IMR-90 (cell line): ENCODE results near the gene LARP1B. TPM values are rescaled to one million over a fixed set of nuclear protein-coding genes. Genes with fewer than 3 reads are reported as not detected.

Experiments used
- ATAC-seq: fragments of 200-7000 bp; cut with Tn5 transposase; 2 replicates; pipeline ENCODE4 v1.9.1; 2020; ENCODE audit warnings: low read depth, mild to moderate bottlenecking, moderate library complexity
- BruUV-seq: library from RNA; stranded (reverse); fragments of 400-500 nt; replicated peaks from 2 replicates; lab custom pipeline; 2021; lab: Mats Ljungman, UMichigan
- CTCF ChIA-PET: fragments of 300-600 bp; formaldehyde crosslinking; extraction: SDS; loops from one replicate; lab custom pipeline; 2021; ENCODE audit warnings: antibody characterized with exemption; lab: Yijun Ruan, JAX
- POLR2A ChIA-PET: fragments of 300-600 bp; sonication (Branson Sonifier 250); formaldehyde crosslinking; loops from one replicate; lab custom pipeline; 2022; ENCODE audit warnings: antibody characterized with exemption; ENCODE audit not compliant: unreplicated experiment; lab: Charles Lee
- DNase-seq: peaks from one replicate; pipeline ENCODE4 v3.0.0; 2013
- H2AFZ ChIP-seq: replicated peaks from 2 replicates; pipeline ENCODE3; 2013; ENCODE audit warnings: low read length, mild to moderate bottlenecking; ENCODE audit not compliant: poor library complexity
- H2AK5ac ChIP-seq: 2 replicates; pipeline ENCODE4 v1.6.1; 2013; ENCODE audit warnings: low read depth, low read length, inconsistent platforms
- H2AK9ac ChIP-seq: replicated peaks from 2 replicates; pipeline ENCODE3; 2013; ENCODE audit warnings: mild to moderate bottlenecking, low read depth, low read length, moderate library complexity; ENCODE audit not compliant: poor library complexity
- H2BK120ac ChIP-seq: 2 replicates; pipeline ENCODE4 v1.6.1; 2013; ENCODE audit warnings: low read depth, low read length, inconsistent platforms
- H2BK15ac ChIP-seq: 3 replicates; pipeline ENCODE4 v1.6.1; 2013; ENCODE audit warnings: low read depth, low read length, inconsistent platforms
- H2BK20ac ChIP-seq: 2 replicates; pipeline ENCODE4 v1.6.1; 2013; ENCODE audit warnings: low read depth, mild to moderate bottlenecking, inconsistent platforms, low read length, moderate library complexity
- H2BK5ac ChIP-seq: 2 replicates; pipeline ENCODE4 v1.6.1; 2013; ENCODE audit warnings: mild to moderate bottlenecking, low read depth, low read length, inconsistent platforms; ENCODE audit not compliant: poor library complexity, severe bottlenecking
- H3K14ac ChIP-seq: replicated peaks from 2 replicates; pipeline ENCODE4 v1.6.1; 2013; ENCODE audit warnings: low read depth, low read length, inconsistent platforms
- H3K18ac ChIP-seq: 2 replicates; pipeline ENCODE4 v1.6.1; 2013; ENCODE audit warnings: low read depth, low read length, control low read depth
- H3K23ac ChIP-seq: 2 replicates; pipeline ENCODE4 v1.6.1; 2013; ENCODE audit warnings: low read depth, low read length, inconsistent platforms
- H3K27ac ChIP-seq: 2 replicates; pipeline ENCODE4 v1.5.1; 2013; ENCODE audit warnings: mild to moderate bottlenecking, control low read depth, low read length; ENCODE audit not compliant: insufficient read depth
- H3K27me3 ChIP-seq: 2 replicates; pipeline ENCODE4 v1.6.1; 2013; ENCODE audit warnings: low read length; ENCODE audit not compliant: control insufficient read depth, insufficient read depth
- H3K36me3 ChIP-seq: 2 replicates; pipeline ENCODE4 v1.6.1; 2013; ENCODE audit warnings: low read length, mixed read lengths; ENCODE audit not compliant: control insufficient read depth, insufficient read depth
- H3K4ac ChIP-seq: 2 replicates; pipeline ENCODE4 v1.6.1; 2013; ENCODE audit warnings: low read depth, low read length, inconsistent platforms
- H3K4me1 ChIP-seq: 2 replicates; pipeline ENCODE4 v1.6.1; 2013; ENCODE audit warnings: low read length, mixed read lengths; ENCODE audit not compliant: control insufficient read depth, insufficient read depth
- H3K4me2 ChIP-seq: 2 replicates; pipeline ENCODE4 v1.6.1; 2013; ENCODE audit warnings: low read depth, mild to moderate bottlenecking, control low read depth, low read length, moderate library complexity
- H3K4me3 ChIP-seq: 2 replicates; pipeline ENCODE4 v1.5.1; 2013; ENCODE audit warnings: low read depth, mild to moderate bottlenecking, control low read depth, low read length, moderate library complexity; ENCODE audit not compliant: insufficient read depth
- H3K56ac ChIP-seq: 2 replicates; pipeline ENCODE4 v1.6.1; 2013; ENCODE audit warnings: low read length, inconsistent platforms; ENCODE audit not compliant: insufficient read depth; ENCODE audit errors: extremely low read depth
- H3K79me1 ChIP-seq, 2 experiments: 2 replicates each; pipeline ENCODE4 v1.6.1; 2013; ENCODE audit warnings: low read length in 2 of 2, inconsistent platforms in 1 of 2, low read depth in 1 of 2
- H3K9ac ChIP-seq: 2 replicates; pipeline ENCODE4 v1.6.1; 2013; ENCODE audit warnings: low read depth, low read length, control low read depth
- H3K9me1 ChIP-seq: 2 replicates; pipeline ENCODE4 v1.6.1; 2013; ENCODE audit warnings: low read length, inconsistent platforms; ENCODE audit not compliant: insufficient read depth
- H3K9me3 ChIP-seq: 2 replicates; pipeline ENCODE4 v1.6.1; 2013; ENCODE audit warnings: low read length; ENCODE audit not compliant: control insufficient read depth, insufficient read depth
- H4K20me1 ChIP-seq: 2 replicates; pipeline ENCODE4 v1.6.1; 2013; ENCODE audit warnings: low read length, inconsistent platforms; ENCODE audit not compliant: insufficient read depth
- H4K5ac ChIP-seq: 2 replicates; pipeline ENCODE4 v1.6.1; 2013; ENCODE audit warnings: mild to moderate bottlenecking, low read depth, low read length, control low read depth
- H4K8ac ChIP-seq, 2 experiments: 2 replicates each; pipeline ENCODE4 v1.6.1; 2013; ENCODE audit warnings: low read depth in 2 of 2, low read length in 2 of 2, control low read depth in 1 of 2, inconsistent platforms in 1 of 2
- H4K91ac ChIP-seq: 2 replicates; pipeline ENCODE4 v1.6.1; 2013; ENCODE audit warnings: low read depth, low read length, inconsistent platforms; ENCODE audit not compliant: insufficient read depth
- BHLHE40 ChIP-seq: fragments of 150-350 bp; IDR thresholded peaks from 2 replicates; pipeline ENCODE4 v1.6.1; 2016; ENCODE audit warnings: mild to moderate bottlenecking, low read depth, low read length
- CEBPB ChIP-seq: IDR thresholded peaks from 2 replicates; pipeline ENCODE4 v1.6.1; 2012; ENCODE audit warnings: low read depth, low read length, improper control_type of control experiment
- CHD1 ChIP-seq: IDR thresholded peaks from 2 replicates; pipeline ENCODE4 v1.6.1; 2012; ENCODE audit warnings: low read depth, low read length, improper control_type of control experiment
- FOS ChIP-seq: fragments of 150-350 bp; IDR thresholded peaks from 2 replicates; pipeline ENCODE4 v1.6.1; 2016; ENCODE audit warnings: low read depth, low read length
- MAFK ChIP-seq: IDR thresholded peaks from 2 replicates; pipeline ENCODE4 v1.6.1; 2012; ENCODE audit warnings: low read depth, low read length, improper control_type of control experiment
- MAZ ChIP-seq: IDR thresholded peaks from 2 replicates; pipeline ENCODE4 v1.6.1; 2012; ENCODE audit warnings: low read depth, mild to moderate bottlenecking, low read length, improper control_type of control experiment, moderate library complexity, borderline replicate concordance
- MXI1 ChIP-seq: IDR thresholded peaks from 2 replicates; pipeline ENCODE4 v1.6.1; 2012; ENCODE audit warnings: low read depth, mild to moderate bottlenecking, low read length, moderate library complexity, borderline replicate concordance
- NFE2L2 ChIP-seq: fragments of 150-350 bp; IDR thresholded peaks from 2 replicates; pipeline ENCODE4 v1.6.1; 2016; ENCODE audit warnings: low read depth, mild to moderate bottlenecking, low read length
- POLR2A ChIP-seq: IDR thresholded peaks from 2 replicates; pipeline ENCODE4 v1.6.1; 2012; ENCODE audit warnings: mild to moderate bottlenecking, low read depth, low read length
- RAD21 ChIP-seq: IDR thresholded peaks from 2 replicates; pipeline ENCODE4 v1.6.1; 2012; ENCODE audit warnings: low read length, improper control_type of control experiment
- RCOR1 ChIP-seq: IDR thresholded peaks from 2 replicates; pipeline ENCODE4 v1.6.1; 2012; ENCODE audit warnings: mild to moderate bottlenecking, low read length, improper control_type of control experiment; ENCODE audit not compliant: insufficient replicate concordance
- RFX5 ChIP-seq: IDR thresholded peaks from 2 replicates; pipeline ENCODE4 v1.8.0; 2012; ENCODE audit warnings: low read depth, mild to moderate bottlenecking, low read length, moderate library complexity
- SMC3 ChIP-seq: fragments of 150-350 bp; IDR thresholded peaks from 2 replicates; pipeline ENCODE4 v1.6.1; 2016; ENCODE audit warnings: low read depth, mild to moderate bottlenecking, antibody characterized with exemption, low read length, moderate library complexity
- dilution Hi-C: fragments of 300-500 bp; cut with HindIII; formaldehyde crosslinking; loops from one replicate; pipeline ENCODE4 v1.14.3; 2018; ENCODE audit warnings: low sequenced_read_pairs; ENCODE audit not compliant: unreplicated experiment
- in situ Hi-C: fragments of 300-500 bp; cut with MboI; formaldehyde crosslinking; loops from 3 replicates; pipeline ENCODE4 v1.14.3; 2019; ENCODE audit warnings: low sequenced_read_pairs, inconsistent platforms, mixed read lengths
- intact Hi-C: fragments of 100-400 bp; cut with micrococcal nuclease; formaldehyde crosslinking; loops from 2 replicates; pipeline ENCODE4 v1.10.0; 2022
- polyA plus RNA-seq, 3 experiments: library from polyadenylated mRNA; depleted of rRNA; stranded (reverse); fragments of >200 nt; gene quantifications; 2 replicates each; pipeline ENCODE4 v1.2.3, GENCODE V29; 2012; ENCODE audit warnings: low replicate concordance in 1 of 3
- total RNA-seq: library from RNA; depleted of rRNA; stranded (reverse); fragments of >200 nt; gene quantifications from 2 replicates; pipeline ENCODE4 v1.2.3, GENCODE V29; 2012
- TF ChIP-seq, protein P1 (sequence below): fragments of 150-350 bp; IDR thresholded peaks from 2 replicates; pipeline ENCODE4 v1.6.1; 2016; ENCODE audit warnings: low read depth, mild to moderate bottlenecking, low read length, moderate library complexity, borderline replicate concordance
- TF ChIP-seq, protein P2 (sequence below): fragments of 150-350 bp; IDR thresholded peaks from 2 replicates; pipeline ENCODE4 v1.6.1; 2017; ENCODE audit warnings: mild to moderate bottlenecking, antibody characterized with exemption, low read length, low read depth
- TF ChIP-seq, protein P3 (sequence below): conservative IDR thresholded peaks from 2 replicates; pipeline ENCODE4 v1.5.1; 2012; ENCODE audit warnings: mild to moderate bottlenecking, low read depth, low read length, improper control_type of control experiment

Gene LARP1B
- total and polyA plus RNA-seq, 2 of the 4 experiments (the other 2 are of a cell fraction), result 8.8 to 11.1 TPM

DNA sequence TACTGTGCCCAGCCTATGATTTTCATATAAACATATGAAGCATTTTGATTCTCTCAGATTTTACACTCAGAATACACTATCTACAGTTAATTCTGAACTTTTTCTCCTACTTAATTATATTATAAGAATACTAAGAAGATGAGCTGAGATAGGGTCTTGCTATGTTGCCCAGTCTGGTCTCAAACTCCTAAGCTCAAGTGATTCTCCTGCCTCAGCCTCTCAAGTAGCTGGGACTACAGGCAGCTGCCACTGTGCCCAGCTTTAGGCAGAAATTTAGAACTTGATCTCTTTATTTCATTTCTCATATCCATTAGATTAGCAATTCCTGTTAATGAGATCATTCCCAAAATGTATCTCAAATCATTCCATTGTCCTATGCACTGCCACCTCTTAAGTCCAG lies 4.7 kb upstream of the LARP1B start:
- no peak overlapping the region for H2BK5ac ChIP-seq
- no peaks in the 10 kb centered on the region for H3K27me3 ChIP-seq
- H3K79me1 ChIP-seq, result no peaks in the 10 kb centered on the region
- no peak overlapping the region for H3K4me3 ChIP-seq
- BruUV-seq, result no TSS peak
- no peak overlapping the region for H2BK15ac ChIP-seq
- ATAC-seq (no peak), DNase-seq (no peak)
- H3K14ac ChIP-seq, result no peak overlapping the region
- H3K56ac ChIP-seq, result no peak overlapping the region
- no peak overlapping the region for H3K27ac ChIP-seq
- in situ Hi-C loops (no loop called here), intact Hi-C loops (no loop called here), dilution Hi-C loops (no loop called here)
- no peaks in the 10 kb centered on the region for H3K9me3 ChIP-seq
- no peaks in the 10 kb centered on the region for H3K9me1 ChIP-seq
- no peak overlapping the region for H3K18ac ChIP-seq
- no peak overlapping the region for H2BK20ac ChIP-seq
- TF ChIP-seq, protein P1, sequence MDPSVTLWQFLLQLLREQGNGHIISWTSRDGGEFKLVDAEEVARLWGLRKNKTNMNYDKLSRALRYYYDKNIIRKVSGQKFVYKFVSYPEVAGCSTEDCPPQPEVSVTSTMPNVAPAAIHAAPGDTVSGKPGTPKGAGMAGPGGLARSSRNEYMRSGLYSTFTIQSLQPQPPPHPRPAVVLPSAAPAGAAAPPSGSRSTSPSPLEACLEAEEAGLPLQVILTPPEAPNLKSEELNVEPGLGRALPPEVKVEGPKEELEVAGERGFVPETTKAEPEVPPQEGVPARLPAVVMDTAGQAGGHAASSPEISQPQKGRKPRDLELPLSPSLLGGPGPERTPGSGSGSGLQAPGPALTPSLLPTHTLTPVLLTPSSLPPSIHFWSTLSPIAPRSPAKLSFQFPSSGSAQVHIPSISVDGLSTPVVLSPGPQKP, result no peak
- TF ChIP-seq RCOR1 (no peak), MAZ (no peak), POLR2A (no peak), NFE2L2 (no peak), FOS (no peak), CHD1 (no peak), CEBPB (no peak), BHLHE40 (no peak), SMC3 (no peak), MAFK (no peak), RAD21 (no peak), MXI1 (no peak), RFX5 (no peak)
- TF ChIP-seq, protein P2, sequence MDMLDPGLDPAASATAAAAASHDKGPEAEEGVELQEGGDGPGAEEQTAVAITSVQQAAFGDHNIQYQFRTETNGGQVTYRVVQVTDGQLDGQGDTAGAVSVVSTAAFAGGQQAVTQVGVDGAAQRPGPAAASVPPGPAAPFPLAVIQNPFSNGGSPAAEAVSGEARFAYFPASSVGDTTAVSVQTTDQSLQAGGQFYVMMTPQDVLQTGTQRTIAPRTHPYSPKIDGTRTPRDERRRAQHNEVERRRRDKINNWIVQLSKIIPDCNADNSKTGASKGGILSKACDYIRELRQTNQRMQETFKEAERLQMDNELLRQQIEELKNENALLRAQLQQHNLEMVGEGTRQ, result no peak
- TF ChIP-seq, protein P3, sequence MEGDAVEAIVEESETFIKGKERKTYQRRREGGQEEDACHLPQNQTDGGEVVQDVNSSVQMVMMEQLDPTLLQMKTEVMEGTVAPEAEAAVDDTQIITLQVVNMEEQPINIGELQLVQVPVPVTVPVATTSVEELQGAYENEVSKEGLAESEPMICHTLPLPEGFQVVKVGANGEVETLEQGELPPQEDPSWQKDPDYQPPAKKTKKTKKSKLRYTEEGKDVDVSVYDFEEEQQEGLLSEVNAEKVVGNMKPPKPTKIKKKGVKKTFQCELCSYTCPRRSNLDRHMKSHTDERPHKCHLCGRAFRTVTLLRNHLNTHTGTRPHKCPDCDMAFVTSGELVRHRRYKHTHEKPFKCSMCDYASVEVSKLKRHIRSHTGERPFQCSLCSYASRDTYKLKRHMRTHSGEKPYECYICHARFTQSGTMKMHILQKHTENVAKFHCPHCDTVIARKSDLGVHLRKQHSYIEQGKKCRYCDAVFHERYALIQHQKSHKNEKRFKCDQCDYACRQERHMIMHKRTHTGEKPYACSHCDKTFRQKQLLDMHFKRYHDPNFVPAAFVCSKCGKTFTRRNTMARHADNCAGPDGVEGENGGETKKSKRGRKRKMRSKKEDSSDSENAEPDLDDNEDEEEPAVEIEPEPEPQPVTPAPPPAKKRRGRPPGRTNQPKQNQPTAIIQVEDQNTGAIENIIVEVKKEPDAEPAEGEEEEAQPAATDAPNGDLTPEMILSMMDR, result no peak
- H3K9ac ChIP-seq, result no peak overlapping the region
- no peak overlapping the region for H4K91ac ChIP-seq
- no peak overlapping the region for H3K4me2 ChIP-seq
- H2BK120ac ChIP-seq, result no peak overlapping the region
- H3K23ac ChIP-seq, result no peak overlapping the region
- H3K36me3 ChIP-seq, result no peaks in the 10 kb centered on the region
- H4K20me1 ChIP-seq, result no peaks in the 10 kb centered on the region
- CTCF ChIA-PET, result no interaction called here
- POLR2A ChIA-PET, result interaction anchor here (0.6 kb wide), 1 partner anchor 676 kb away, joined by 4 read pairs; no protein-coding TSS in a partner anchor
- no peak overlapping the region for H4K8ac ChIP-seq
- H3K4me1 ChIP-seq, result no peaks in the 10 kb centered on the region
- H2AK5ac ChIP-seq, result no peak overlapping the region
- H3K4ac ChIP-seq, result no peak overlapping the region
- H4K5ac ChIP-seq, result no peak overlapping the region
- H2AK9ac ChIP-seq, result no peak overlapping the region
- H2AFZ ChIP-seq, result no peak overlapping the region
